NCI-H2227 (cell line): ENCODE measurements around the gene BSDC1.
"Not testable (repeated sequence)": the region's sequence is repeated elsewhere in the genome, so short reads cannot be mapped to it uniquely, and the experiment has no call there.

ENCODE experiments used
- DNase-seq: peaks from one replicate; lab custom pipeline; 2025; ENCODE audit not compliant: unreplicated experiment; lab: John Stamatoyannopoulos, UW

The BSDC1 gene

GRCh38 chr1:32361308-32361673 is 33.0 kb downstream of the BSDC1 start:
- DNase-seq, result no peak

- DNase-seq, result no peak
These were observed 35.8 kb downstream of the BSDC1 start for GRCh38 chr1:32358435-32358834.

- peak; percentile 34 for DNase-seq
These were observed 36.6 kb downstream of the BSDC1 start for GRCh38 chr1:32357614-32358013.

- DNase-seq, result no peak
These were observed 37.8 kb downstream of the BSDC1 start for GRCh38 chr1:32356478-32356877.

- not testable (repeated sequence) for DNase-seq
These were observed 38.5 kb downstream of the BSDC1 start for GRCh38 chr1:32355778-32356177.

- no peak for DNase-seq
These were observed 40.2 kb downstream of the BSDC1 start for GRCh38 chr1:32353886-32354570.

- DNase-seq, result no peak
These were observed 40.8 kb downstream of the BSDC1 start for GRCh38 chr1:32353431-32353830.

- DNase-seq, result no peak
These were observed 41.3 kb downstream of the BSDC1 start for GRCh38 chr1:32352831-32353383.

GRCh38 chr1:32352239-32352745 is 41.9 kb downstream of the BSDC1 start:
- DNase-seq, result no peak

- peak; percentile 98 for DNase-seq
These were observed 42.6 kb downstream of the BSDC1 start for GRCh38 chr1:32351399-32352238.

- DNase-seq, result peak; percentile 89
These were observed 43.3 kb downstream of the BSDC1 start for GRCh38 chr1:32350785-32351398.

GRCh38 chr1:32349211-32349708 is 45.0 kb downstream of the BSDC1 start:
- DNase-seq, result no peak

GRCh38 chr1:32346532-32347157 is 47.6 kb downstream of the BSDC1 start:
- no peak for DNase-seq

- no peak for DNase-seq
These were observed 48.9 kb downstream of the BSDC1 start for GRCh38 chr1:32345289-32345827.

- DNase-seq, result no peak
These were observed 51.5 kb downstream of the BSDC1 start for GRCh38 chr1:32342704-32343103.

- no peak for DNase-seq
These were observed 52.3 kb downstream of the BSDC1 start for GRCh38 chr1:32341971-32342370.

- no peak for DNase-seq
These were observed 53.0 kb downstream of the BSDC1 start for GRCh38 chr1:32341186-32341757.

- DNase-seq, result no peak
These were observed 54.8 kb downstream of the BSDC1 start for GRCh38 chr1:32339363-32339978.

GRCh38 chr1:32338637-32339145 is 55.5 kb downstream of the BSDC1 start:
- no peak for DNase-seq
